IPS DF 19.7 (cell line): ENCODE measurements around the gene HTATIP2.
"Not testable (repeated sequence)": the region's sequence is repeated elsewhere in the genome, so short reads cannot be mapped to it uniquely, and the experiment has no call there.

Source experiments
- DNase-seq: peaks from one replicate; pipeline ENCODE4 v3.0.0-alpha.2; 2013; ENCODE audit warnings: low read depth, low spot score

HTATIP2 gene

GRCh38 chr11:20372081-20372626 lies 8.6 kb downstream of the HTATIP2 start:
- DNase-seq = no peak

DNA sequence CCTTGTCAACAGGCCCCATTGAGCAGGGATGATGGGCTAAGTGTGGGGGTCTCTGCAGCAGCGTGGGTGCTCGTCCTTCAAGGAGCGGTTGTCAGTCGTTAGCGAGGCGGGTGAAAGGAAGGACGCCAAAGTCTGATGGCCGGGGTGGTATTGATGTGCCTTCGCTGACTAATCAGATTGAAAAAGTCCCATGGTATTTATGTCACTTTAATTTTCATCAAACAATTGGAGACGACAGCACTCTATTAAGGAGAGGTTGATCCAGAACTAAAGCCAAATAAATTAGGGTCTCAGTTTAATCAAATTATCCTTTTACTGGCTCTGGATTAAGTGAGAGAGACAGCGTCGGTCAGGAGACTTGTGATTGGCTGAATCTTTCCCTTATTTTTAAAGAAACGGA lies 9.6 kb downstream of the HTATIP2 start:
- no peak for DNase-seq

GRCh38 chr11:20373568-20374209 lies 10.2 kb downstream of the HTATIP2 start:
- no peak for DNase-seq

DNA sequence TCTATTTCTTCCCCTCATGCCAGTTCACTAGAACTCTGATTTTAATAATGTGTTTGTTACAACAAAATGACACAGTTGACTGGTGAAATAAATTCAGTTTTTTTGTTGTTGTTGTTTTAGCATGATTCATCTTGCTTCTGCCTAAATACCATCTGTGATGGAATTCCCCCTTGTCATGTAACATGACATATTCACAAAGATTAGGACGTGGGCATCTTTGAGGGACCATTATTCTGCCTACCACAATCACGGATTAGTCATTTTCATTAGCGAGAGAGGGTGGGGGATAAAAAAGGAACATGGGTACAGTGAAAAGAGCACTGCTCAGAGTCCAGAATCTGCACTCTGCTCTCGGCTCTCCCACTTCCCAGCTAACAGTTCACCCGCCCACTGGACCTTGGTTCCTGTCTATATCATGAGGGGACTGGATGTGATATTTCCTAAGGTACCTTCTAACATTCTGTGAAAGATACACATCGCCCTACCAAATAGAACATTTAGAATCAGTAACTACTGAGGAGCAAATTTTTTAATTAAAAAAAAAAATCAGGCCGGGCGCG lies 11.3 kb downstream of the HTATIP2 start:
- DNase-seq = no peak

DNA sequence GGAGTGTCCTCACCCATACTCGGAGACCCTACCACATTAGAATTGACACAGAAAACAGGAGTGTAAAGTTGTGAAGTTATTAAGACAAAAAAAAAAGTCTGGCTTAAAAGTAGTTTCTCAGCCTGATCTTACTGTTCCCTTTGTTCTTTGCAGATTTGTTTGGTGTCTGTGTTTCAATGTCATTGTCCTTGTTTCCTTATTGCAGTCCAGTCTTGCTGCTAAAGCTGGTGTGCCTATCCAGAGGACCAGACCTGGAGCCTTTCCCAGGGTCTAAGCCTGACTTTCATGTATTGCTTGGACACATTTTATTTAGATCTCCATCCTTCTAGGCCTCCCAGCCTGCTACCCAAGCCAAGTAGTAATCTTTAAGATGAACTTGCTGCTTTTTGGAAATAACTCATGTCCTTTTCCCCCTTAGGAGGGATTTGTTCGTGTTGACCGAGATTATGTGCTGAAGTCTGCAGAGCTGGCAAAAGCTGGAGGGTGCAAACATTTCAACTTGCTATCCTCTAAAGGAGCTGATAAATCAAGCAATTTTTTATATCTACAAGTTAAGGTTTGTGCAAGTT lies 12.7 kb downstream of the HTATIP2 start:
- no peak for DNase-seq

DNA sequence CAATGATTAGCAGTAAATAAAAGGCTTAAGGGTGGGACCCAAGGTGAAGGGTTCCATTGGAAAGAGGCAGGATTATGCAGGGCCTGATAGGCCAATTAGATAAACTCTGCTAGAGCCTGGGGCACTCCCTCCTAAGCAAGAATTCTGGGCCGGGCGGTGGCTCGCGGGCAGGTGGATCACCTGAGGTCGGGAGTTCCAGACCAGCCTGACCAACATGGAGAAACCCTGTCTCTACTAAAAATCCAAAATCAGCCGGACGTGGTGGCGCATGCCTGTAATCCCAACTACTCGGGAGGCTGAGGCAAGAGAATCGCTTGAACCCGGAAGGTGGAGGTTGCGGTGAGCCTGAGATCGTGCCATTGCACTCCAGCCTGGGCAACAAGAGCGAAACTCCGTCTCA lies 22.5 kb downstream of the HTATIP2 start:
- not testable (repeated sequence) for DNase-seq

- DNase-seq = no peak
These were observed 24.0 kb downstream of the HTATIP2 start, which contains the start of gene PRMT3 for GRCh38 chr11:20387261-20388095. Gene PRMT3, plus strand, starts transcription at chr11:20387716. Its CDS starts 31 bp downstream, at chr11:20387747.

GRCh38 chr11:20388096-20389055 lies 24.9 kb downstream of the HTATIP2 start:
- DNase-seq = no peak

- DNase-seq = no peak
These were observed 33.8 kb downstream of the HTATIP2 start for GRCh38 chr11:20397281-20397680.

- DNase-seq = no peak
These were observed 36.0 kb downstream of the HTATIP2 start for GRCh38 chr11:20399498-20399897.

DNA sequence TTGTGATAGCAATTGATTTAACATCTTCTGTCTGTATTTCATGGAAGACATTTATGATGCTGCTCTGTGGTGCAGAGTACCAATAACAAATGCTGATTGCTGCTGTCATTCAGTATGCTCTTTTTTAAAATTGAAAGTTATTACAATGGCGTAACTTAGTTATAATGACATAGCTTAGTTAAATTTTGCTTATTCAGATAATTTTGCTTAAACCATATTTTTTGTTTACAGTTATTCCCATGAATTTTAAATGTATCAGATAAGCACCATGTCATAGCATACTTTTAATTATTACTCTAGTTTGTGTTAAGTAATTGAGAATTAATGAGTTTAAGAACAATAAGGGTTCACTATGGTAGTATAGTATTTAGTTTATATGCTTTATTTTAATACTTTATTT lies 39.5 kb downstream of the HTATIP2 start:
- no peak for DNase-seq

DNA sequence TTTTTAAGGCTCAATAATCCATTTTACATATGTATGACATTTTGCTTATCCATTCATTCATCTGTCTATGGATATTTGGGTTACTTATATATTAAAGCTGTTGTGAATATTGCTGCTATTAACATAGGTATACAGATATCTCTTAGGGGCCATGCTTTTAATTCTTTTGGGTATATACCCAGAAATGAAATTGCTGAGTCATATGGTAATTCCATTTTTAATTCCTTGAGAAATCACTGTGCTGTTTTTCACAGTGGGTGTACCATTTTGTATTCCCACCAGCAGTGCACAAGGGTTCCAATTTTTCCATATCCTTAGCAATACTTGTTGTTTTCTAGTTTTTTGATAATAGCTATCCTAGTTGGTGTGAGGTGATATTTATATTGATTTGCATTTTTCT lies 43.0 kb downstream of the HTATIP2 start:
- DNase-seq = no peak

DNA sequence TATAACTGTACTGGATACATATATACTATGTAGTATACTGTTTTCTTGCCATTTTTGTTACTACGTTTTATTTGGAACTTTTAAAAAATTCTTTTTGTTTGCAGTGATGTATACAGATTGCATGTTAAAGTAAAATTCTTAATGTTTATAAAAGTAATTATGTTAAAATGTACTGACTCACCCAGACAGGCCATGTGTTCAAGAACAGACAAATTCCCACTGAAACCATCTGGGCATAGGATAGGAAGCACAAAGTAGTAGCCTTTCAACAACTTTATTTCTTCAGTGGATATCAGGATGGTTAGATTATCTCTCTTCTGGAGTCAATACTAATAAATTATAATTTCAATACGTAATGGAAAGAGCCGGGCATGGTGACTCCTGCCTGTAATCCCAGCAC lies 43.8 kb downstream of the HTATIP2 start:
- no peak for DNase-seq

DNA sequence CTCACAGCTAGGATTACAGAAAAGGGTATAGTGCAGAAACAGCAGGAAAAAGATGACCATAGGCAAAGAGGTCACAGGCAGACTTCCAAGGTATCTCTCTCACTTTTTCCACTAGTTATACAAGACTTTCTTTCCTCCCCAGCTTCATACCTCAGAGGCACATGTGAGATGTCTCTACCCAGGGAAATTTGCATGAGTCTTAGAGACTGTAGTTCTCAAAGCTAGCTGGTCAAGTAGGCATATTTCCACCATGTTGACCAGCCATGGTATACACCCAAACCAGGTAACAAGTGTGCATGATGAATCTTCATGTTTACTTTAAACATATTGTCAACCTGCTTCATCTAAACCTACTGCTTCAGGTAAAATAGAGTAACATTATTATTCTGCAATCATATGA lies 51.9 kb downstream of the HTATIP2 start:
- no peak for DNase-seq

DNA sequence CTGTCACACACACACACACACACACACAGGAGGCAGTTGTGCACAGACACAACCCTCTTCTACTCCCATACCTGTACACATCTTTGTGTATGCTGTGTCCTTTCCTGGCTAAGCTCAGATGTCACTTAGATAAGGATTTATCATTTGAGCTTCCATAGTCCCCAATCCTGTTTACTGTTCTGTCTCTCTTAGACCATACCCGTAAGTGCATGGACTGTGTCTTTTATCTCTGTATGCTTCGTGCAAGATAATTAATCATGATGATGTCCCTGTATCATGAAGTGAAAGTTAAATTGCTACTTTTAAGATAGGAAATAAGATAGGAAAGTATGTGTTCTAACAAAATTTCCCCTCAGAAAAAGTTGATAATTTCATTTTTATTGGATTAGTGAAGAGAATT lies 54.3 kb downstream of the HTATIP2 start:
- no peak for DNase-seq

DNA sequence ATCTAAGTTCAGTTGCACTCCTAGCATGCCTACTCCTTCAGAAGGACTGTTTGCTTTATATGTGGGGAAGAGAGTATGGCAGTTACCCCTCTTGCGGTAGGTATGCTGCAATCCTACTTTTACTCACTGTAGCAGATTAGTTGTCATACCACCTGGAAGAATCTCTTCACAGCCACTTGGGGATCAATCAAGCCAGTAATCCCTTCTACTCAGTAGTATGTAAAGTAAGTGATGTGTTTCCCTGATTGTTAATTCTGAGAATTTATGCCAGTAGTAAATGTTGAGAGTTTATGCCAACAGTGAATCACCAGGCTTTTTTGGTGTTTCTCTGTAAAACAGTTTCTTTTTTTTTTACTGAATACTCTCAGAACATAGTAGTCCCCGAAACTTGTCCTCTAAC lies 58.4 kb downstream of the HTATIP2 start:
- DNase-seq = no peak

- DNase-seq = no peak
These were observed 65.7 kb downstream of the HTATIP2 start for GRCh38 chr11:20429216-20429615.
